MM.1S (cell line): ENCODE results near the gene SLC35A2.

ENCODE experiments used
- DNase-seq: peaks from one replicate; pipeline ENCODE4 v3.0.0-alpha.2; 2015
- H2AFZ ChIP-seq: fragments of 300-600 bp; sonication (generic); 2 replicates; pipeline ENCODE4 v1.6.0; 2016; ENCODE audit warnings: antibody characterized with exemption, low read length
- H3F3A ChIP-seq: fragments of 300-600 bp; sonication (generic); 2 replicates; pipeline ENCODE4 v1.6.1; 2016; ENCODE audit warnings: mild to moderate bottlenecking, antibody characterized with exemption, low read length, moderate library complexity, mixed read lengths; ENCODE audit not compliant: insufficient read depth
- H3K27ac ChIP-seq: fragments of 300-600 bp; sonication (generic); 2 replicates; pipeline ENCODE4 v1.5.1; 2016; ENCODE audit warnings: mild to moderate bottlenecking, low read length
- H3K27me3 ChIP-seq: fragments of 300-600 bp; sonication (generic); replicated peaks from 2 replicates; pipeline ENCODE4 v1.6.0; 2016; ENCODE audit warnings: low read length; ENCODE audit not compliant: insufficient read depth
- H3K36me3 ChIP-seq: fragments of 300-600 bp; sonication (generic); replicated peaks from 2 replicates; pipeline ENCODE4 v1.6.1; 2016; ENCODE audit warnings: mild to moderate bottlenecking, low read length, mixed read lengths; ENCODE audit not compliant: insufficient read depth
- H3K4me1 ChIP-seq: fragments of 300-600 bp; sonication (generic); 2 replicates; pipeline ENCODE4 v1.6.1; 2016; ENCODE audit warnings: low read length, mixed read lengths
- H3K4me2 ChIP-seq: fragments of 300-600 bp; sonication (generic); 2 replicates; pipeline ENCODE4 v1.6.0; 2016; ENCODE audit warnings: low read depth, low read length
- H3K4me3 ChIP-seq: fragments of 300-600 bp; sonication (generic); 2 replicates; pipeline ENCODE4 v1.5.1; 2016; ENCODE audit warnings: low read length, mixed read lengths
- H3K79me2 ChIP-seq: fragments of 300-600 bp; sonication (generic); 2 replicates; pipeline ENCODE4 v1.6.1; 2016; ENCODE audit warnings: mixed run types, low read length, mixed read lengths
- H3K9ac ChIP-seq: fragments of 300-600 bp; sonication (generic); 2 replicates; pipeline ENCODE4 v1.6.1; 2016; ENCODE audit warnings: low read length, mixed read lengths
- H3K9me2 ChIP-seq: fragments of 300-600 bp; sonication (generic); replicated peaks from 2 replicates; pipeline ENCODE4 v1.6.1; 2016; ENCODE audit warnings: mild to moderate bottlenecking, low read length, mixed read lengths; ENCODE audit not compliant: insufficient read depth
- H3K9me3 ChIP-seq: fragments of 300-600 bp; sonication (generic); replicated peaks from 2 replicates; pipeline ENCODE4 v1.6.1; 2016; ENCODE audit warnings: mild to moderate bottlenecking, low read length, mixed read lengths; ENCODE audit not compliant: insufficient read depth
- H4K20me1 ChIP-seq: fragments of 300-600 bp; sonication (generic); 2 replicates; pipeline ENCODE4 v1.6.1; 2016; ENCODE audit warnings: mild to moderate bottlenecking, low read length, moderate library complexity, mixed read lengths; ENCODE audit not compliant: insufficient read depth
- CTCF ChIP-seq: fragments of 300-600 bp; sonication (generic); IDR thresholded peaks from 2 replicates; pipeline ENCODE4 v1.5.1; 2016; ENCODE audit warnings: antibody characterized with exemption, low read length, mixed read lengths
- EZH2 ChIP-seq: fragments of 300-600 bp; sonication (generic); optimal IDR thresholded peaks from 2 replicates; pipeline ENCODE3; 2017; ENCODE audit warnings: low read depth, mild to moderate bottlenecking, antibody characterized with exemption, low read length, mixed read lengths
- EZH2phosphoT487 ChIP-seq: fragments of 300-600 bp; sonication (generic); IDR thresholded peaks from 2 replicates; pipeline ENCODE4 v1.6.1; 2018; ENCODE audit warnings: antibody characterized with exemption, low read length

The SLC35A2 gene

DNA sequence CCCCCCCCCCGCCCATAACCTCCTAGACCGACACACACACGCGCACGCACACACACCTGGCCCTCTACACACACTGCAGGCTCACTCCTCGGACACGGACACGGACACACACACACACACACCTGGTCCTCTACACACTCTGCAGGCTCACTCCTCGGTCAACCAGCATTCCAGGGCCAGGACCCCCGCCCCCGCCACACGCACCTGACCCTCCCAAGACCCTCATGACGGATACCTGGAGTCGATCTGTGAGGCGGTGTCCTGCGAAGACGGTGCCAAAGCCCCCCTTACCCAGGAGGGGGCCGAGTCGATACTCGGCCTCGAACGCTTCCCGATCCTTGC lies 6.8 kb upstream of the SLC35A2 start:
- no peak for DNase-seq
- H3K36me3 ChIP-seq, result peaks cover 25% of the 10 kb centered on the region
- TF ChIP-seq EZH2 (no peak), EZH2phosphoT487 (no peak), CTCF (no peak)

DNA sequence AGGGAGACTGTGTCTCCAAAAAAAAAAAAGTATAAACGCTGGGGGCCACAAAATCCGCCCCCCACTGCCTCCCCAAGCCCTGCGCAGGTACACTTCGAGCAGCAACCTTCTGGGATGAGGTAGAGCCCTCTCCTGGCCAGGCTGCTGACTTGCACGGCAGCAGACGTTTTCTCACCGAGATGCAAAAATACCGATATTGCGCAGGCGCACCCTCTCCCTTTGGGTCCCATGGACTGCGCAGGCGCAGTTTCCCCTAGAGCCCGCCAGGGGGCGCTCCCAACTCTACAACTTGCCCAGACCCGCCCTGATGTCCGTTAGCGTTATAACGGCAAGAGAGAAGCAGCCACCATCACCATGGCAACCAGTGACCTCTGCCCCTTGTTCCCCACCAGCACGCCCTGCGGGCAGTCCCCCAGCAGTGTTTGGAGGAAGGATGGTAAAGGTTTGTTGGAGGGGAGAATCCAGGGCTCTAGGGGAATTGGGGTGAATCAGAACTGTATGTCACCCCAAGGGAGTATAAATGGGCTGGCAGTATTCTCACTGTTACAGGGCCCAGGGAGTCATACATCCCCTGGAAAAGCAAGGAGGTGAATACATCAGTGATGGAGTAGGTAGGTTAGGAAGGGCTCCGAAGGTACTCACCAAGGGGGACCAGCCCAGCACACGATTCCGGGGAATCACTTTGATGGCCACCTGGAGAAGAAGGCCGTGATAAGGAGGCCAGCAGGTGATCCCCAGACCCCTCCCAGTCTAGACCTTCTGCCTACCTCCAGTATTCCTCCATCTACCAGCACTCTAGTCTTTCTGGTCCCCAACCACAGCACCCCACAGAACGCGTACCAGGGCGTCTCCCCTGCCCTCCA lies 5.9 kb upstream of the SLC35A2 start:
- H3K36me3 ChIP-seq, result peaks cover 25% of the 10 kb centered on the region
- no peak overlapping the region for H2AFZ ChIP-seq
- peaks cover 84% of the 10 kb centered on the region for H3K79me2 ChIP-seq
- H3K9me3 ChIP-seq, result no peaks in the 10 kb centered on the region
- no peaks in the 10 kb centered on the region for H3K9me2 ChIP-seq
- H3K27ac ChIP-seq, result peak overlapping the region; percentile 98
- peak overlapping the region; percentile 99 for H3K9ac ChIP-seq
- peak overlapping the region; percentile 97 for H3K4me3 ChIP-seq
- peaks cover 34% of the 10 kb centered on the region; the same call in 1 of the 2 replicates for H4K20me1 ChIP-seq
- DNase-seq, result peak; percentile 86
- H3K4me2 ChIP-seq, result peak overlapping the region; percentile 83
- TF ChIP-seq EZH2phosphoT487 (no peak), CTCF (peak; percentile 85)
- H3K27me3 ChIP-seq, result no peaks in the 10 kb centered on the region
- peaks cover 20% of the 10 kb centered on the region for H3K4me1 ChIP-seq
- peaks cover 78% of the 10 kb centered on the region for H3F3A ChIP-seq

More for the DNA sequence above, 6.8 kb upstream of the SLC35A2 start:
- Histone ChIP-seq H4K20me1 (peaks cover 34% of the 10 kb centered on the region; the same call in 1 of the 2 replicates), H3K4me2 (peak overlapping the region; percentile 20; the same call in 1 of the 2 replicates), H3F3A (peaks cover 69% of the 10 kb centered on the region), H3K27ac (peak overlapping the region; percentile 98), H3K27me3 (no peaks in the 10 kb centered on the region), H3K4me1 (peaks cover 20% of the 10 kb centered on the region), H3K9ac (peak overlapping the region; percentile 99), H3K4me3 (peak overlapping the region; percentile 97), H2AFZ (no peak overlapping the region), H3K9me2 (no peaks in the 10 kb centered on the region), H3K9me3 (no peaks in the 10 kb centered on the region), H3K79me2 (peaks cover 91% of the 10 kb centered on the region)

DNA sequence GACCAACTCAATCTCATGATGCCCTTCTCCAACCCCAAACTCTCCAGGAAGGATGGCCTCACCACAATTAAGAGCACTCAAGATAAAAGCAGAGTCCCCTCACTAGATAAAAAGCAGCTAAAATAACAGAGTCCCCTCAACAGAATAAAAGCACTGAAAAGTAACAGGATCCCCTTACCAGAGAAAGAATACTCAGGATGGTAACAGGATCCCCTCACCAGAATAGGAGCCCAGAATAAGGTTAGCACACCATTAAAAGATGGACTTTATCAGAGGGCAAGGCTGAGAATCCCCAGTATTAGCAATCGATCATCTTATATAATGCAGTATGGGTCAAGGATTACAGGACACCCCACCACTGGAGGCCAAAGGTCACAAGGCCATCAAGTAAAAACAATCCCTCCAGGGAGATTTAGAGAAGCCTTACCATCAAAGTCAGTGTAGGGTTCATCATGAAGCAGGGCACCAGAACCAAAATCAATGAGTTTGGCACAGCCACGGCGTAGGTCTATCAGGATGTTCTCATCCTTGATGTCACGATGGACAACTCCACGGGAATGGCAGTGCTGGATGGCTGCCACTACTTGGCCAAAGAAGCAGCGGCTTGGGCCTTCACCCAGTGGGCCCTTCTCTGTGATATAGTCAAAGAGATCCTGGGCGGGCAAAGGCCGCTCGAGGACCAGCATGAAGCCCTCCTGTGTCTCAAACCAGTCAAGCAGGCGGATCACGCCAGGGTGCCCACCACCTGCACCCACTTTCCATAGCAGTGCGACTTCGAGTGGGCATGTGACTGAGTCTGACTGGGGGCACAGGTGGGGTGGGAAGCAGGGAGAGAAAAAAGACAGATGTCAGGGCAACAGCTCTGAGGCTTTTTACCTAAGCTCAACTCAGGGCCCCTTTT lies 3.4 kb upstream of the SLC35A2 start:
- Histone ChIP-seq H3K9me2 (no peaks in the 10 kb centered on the region), H2AFZ (no peak overlapping the region), H3K27me3 (no peaks in the 10 kb centered on the region), H3K4me2 (peak overlapping the region; percentile 83), H3F3A (peaks cover 74% of the 10 kb centered on the region), H3K27ac (peak overlapping the region; percentile 98), H3K9ac (peak overlapping the region; percentile 99), H4K20me1 (peaks cover 34% of the 10 kb centered on the region; the same call in 1 of the 2 replicates), H3K36me3 (peaks cover 25% of the 10 kb centered on the region), H3K4me3 (peak overlapping the region; percentile 97), H3K79me2 (peaks cover 62% of the 10 kb centered on the region), H3K9me3 (no peaks in the 10 kb centered on the region), H3K4me1 (0 out of 2 replicates have a peak, but pooled peaks cover 3% of the 10 kb centered on the region)
- TF ChIP-seq EZH2, result no peak
- no peak for TF ChIP-seq EZH2phosphoT487
- TF ChIP-seq CTCF, result no peak
- DNase-seq, result no peak
